ENCODE measurements around the gene TMEM26. TPM values are rescaled to one million over a fixed set of nuclear protein-coding genes. Genes with fewer than 3 reads are reported as not detected.

TMEM26 gene
- total and polyA plus RNA-seq, 4 donors = 0.16 to 5.8 (median 0.80) TPM

- Histone ChIP-seq H3K27ac (ENCODE audit: low read depth in 1 of 2, low read length in 1 of 2) (no peak overlapping the region), H3K27me3 (ENCODE audit: control insufficient read depth in 3 of 3, insufficient read depth in 3 of 3, low read length in 2 of 3) (peaks cover 0 to 4% (median 0%) of the 10 kb centered on the region in 3 donors), H3K4me1 (ENCODE audit: control insufficient read depth in 5 of 5, insufficient read depth in 5 of 5, low read length in 5 of 5) (peaks cover 0 to 15% (median 8%) of the 10 kb centered on the region in 5 donors), H3K9me3 (ENCODE audit: control insufficient read depth in 4 of 4, insufficient read depth in 3 of 4, low read length in 3 of 4) (peaks cover 0 to 2% (median 1%) of the 10 kb centered on the region in 4 donors), H3K4me3 (no peak overlapping the region), H3K36me3 (ENCODE audit: control insufficient read depth in 4 of 4, insufficient read depth in 4 of 4, low read length in 4 of 4) (no peaks in the 10 kb centered on the region), H3K9ac (ENCODE audit: insufficient read depth in 1 of 2, low read length in 2 of 2) (no peak overlapping the region)
- DNase-seq = no peak
- WGBS, 2 donors = 84 to 92% methylated on average over 3 of the region's 3 CpGs
- no peak for ATAC-seq (ENCODE audit: insufficient read depth, low FRiP score)
- TF ChIP-seq CTCF (IDR thresholded peaks at IDR 0.05; ENCODE audit: control extremely low read depth, extremely low read depth) = no peak
Measured at GRCh38 chr10:61448091-61448490, 5.1 kb downstream of the TMEM26 start.

GRCh38 chr10:61439058-61439609 lies 14.0 kb downstream of the TMEM26 start:
- Histone ChIP-seq H3K27me3 (ENCODE audit: control insufficient read depth in 3 of 3, insufficient read depth in 3 of 3, low read length in 2 of 3) (no peaks in the 10 kb centered on the region), H3K9me3 (ENCODE audit: control insufficient read depth in 4 of 4, insufficient read depth in 3 of 4, low read length in 3 of 4) (no peaks in the 10 kb centered on the region), H3K36me3 (ENCODE audit: control insufficient read depth in 4 of 4, insufficient read depth in 4 of 4, low read length in 4 of 4) (no peaks in the 10 kb centered on the region), H3K9ac (ENCODE audit: insufficient read depth in 1 of 2, low read length in 2 of 2) (no peak overlapping the region), H3K4me1 (ENCODE audit: control insufficient read depth in 5 of 5, insufficient read depth in 5 of 5, low read length in 5 of 5) (peaks cover 0 to 21% (median 3%) of the 10 kb centered on the region in 5 donors), H3K27ac (ENCODE audit: low read depth in 1 of 2, low read length in 1 of 2) (no peak overlapping the region), H3K4me3 (no peak overlapping the region)
- WGBS, 2 donors = 60 to 65% methylated on average over 4 of the region's 4 CpGs
- no peak for DNase-seq
- no peak for TF ChIP-seq CTCF (IDR thresholded peaks at IDR 0.05; ENCODE audit: control extremely low read depth, extremely low read depth)
- ATAC-seq (ENCODE audit: insufficient read depth, low FRiP score) = no peak

- Histone ChIP-seq H3K4me3 (no peak overlapping the region), H3K4me1 (ENCODE audit: control insufficient read depth in 5 of 5, insufficient read depth in 5 of 5, low read length in 5 of 5) (peaks cover 0 to 21% (median 3%) of the 10 kb centered on the region in 5 donors), H3K9me3 (ENCODE audit: control insufficient read depth in 4 of 4, insufficient read depth in 3 of 4, low read length in 3 of 4) (no peaks in the 10 kb centered on the region), H3K27me3 (ENCODE audit: control insufficient read depth in 3 of 3, insufficient read depth in 3 of 3, low read length in 2 of 3) (no peaks in the 10 kb centered on the region), H3K9ac (ENCODE audit: insufficient read depth in 1 of 2, low read length in 2 of 2) (no peak overlapping the region), H3K27ac (ENCODE audit: low read depth in 1 of 2, low read length in 1 of 2) (no peak overlapping the region), H3K36me3 (ENCODE audit: control insufficient read depth in 4 of 4, insufficient read depth in 4 of 4, low read length in 4 of 4) (no peaks in the 10 kb centered on the region)
- TF ChIP-seq CTCF (IDR thresholded peaks at IDR 0.05; ENCODE audit: control extremely low read depth, extremely low read depth) = no peak
- ATAC-seq (ENCODE audit: insufficient read depth, low FRiP score) = no peak
- peak in 2 of 3 donors; percentile 78 to 83 for DNase-seq
- 6 to 9% methylated on average over 2 of the region's 2 CpGs for WGBS, 2 donors
Measured at GRCh38 chr10:61438141-61438988, 14.8 kb downstream of the TMEM26 start.
